T-cell (primary cell): ENCODE results near the gene TSGA10IP. TPM values are rescaled to one million over a fixed set of nuclear protein-coding genes. Genes with fewer than 3 reads are reported as not detected.

Experiments
- ATAC-seq, 4 experiments: fragments of 200-7000 bp in 3 of 4; fragments of 150-1000 bp in 1 of 4; cut with Tn5 transposase; replicated peaks in 1 of 4; 1 replicate in 3 of 4; 2 replicates in 1 of 4; pipeline ENCODE4 v1.10.0; 2021; ENCODE audit warnings: moderate library complexity in 3 of 4, mild to moderate bottlenecking in 2 of 4, moderate number of reproducible peaks in 1 of 4
- CTCF ChIA-PET, 2 donors: fragments of 300-600 bp; sonication (Branson Sonifier 250); formaldehyde crosslinking; loops; one replicate each; lab custom pipeline; 2022; ENCODE audit warnings: antibody characterized with exemption in 2 of 2; lab: Charles Lee
- POLR2A ChIA-PET, 2 donors: fragments of 300-600 bp; sonication (Branson Sonifier 250); formaldehyde crosslinking; loops; one replicate each; lab custom pipeline; 2022; ENCODE audit warnings: antibody characterized with exemption in 2 of 2; lab: Charles Lee
- DNase-seq, 35 experiments: peaks; one replicate each; pipeline versions ENCODE4 v3.0.0 to v3.0.0-alpha.2; 2013 to 2023
- H3K27ac ChIP-seq: one replicate; pipeline ENCODE4 v1.5.1; 2013; ENCODE audit warnings: low read length
- H3K27me3 ChIP-seq, 2 experiments: replicated peaks in 1 of 2; 1 replicate in 1 of 2; 2 replicates in 1 of 2; pipeline versions ENCODE4 v1.6.1 to v1.7.0; 2013; ENCODE audit warnings: low read length in 1 of 2, mixed read lengths in 1 of 2; ENCODE audit not compliant: control insufficient read depth in 2 of 2, insufficient read depth in 2 of 2; ENCODE audit errors: extremely low read depth in 1 of 2
- H3K36me3 ChIP-seq, 2 donors: 1 replicate in 1 of 2; 2 replicates in 1 of 2; pipeline versions ENCODE4 v1.6.1 to v1.7.0; 2013; ENCODE audit warnings: low read length in 1 of 2; ENCODE audit not compliant: control insufficient read depth in 2 of 2, insufficient read depth in 1 of 2; ENCODE audit errors: extremely low read depth in 1 of 2
- H3K4me1 ChIP-seq, 2 experiments: 1 replicate in 1 of 2; 2 replicates in 1 of 2; pipeline versions ENCODE4 v1.6.1 to v1.7.0; 2013; ENCODE audit warnings: low read length in 2 of 2, mixed read lengths in 1 of 2; ENCODE audit not compliant: insufficient read depth in 2 of 2, control insufficient read depth in 1 of 2; ENCODE audit errors: extremely low read depth in 1 of 2
- H3K4me3 ChIP-seq, 2 donors: 1 replicate in 1 of 2; 2 replicates in 1 of 2; pipeline versions ENCODE4 v1.5.1 to v1.7.0; 2013; ENCODE audit warnings: mild to moderate bottlenecking in 2 of 2, low read length in 1 of 2, moderate library complexity in 1 of 2; ENCODE audit not compliant: control insufficient read depth in 1 of 2; ENCODE audit errors: extremely low read depth in 1 of 2
- H3K9me3 ChIP-seq: 2 replicates; pipeline ENCODE4 v1.7.0; 2013
- H3K27ac Mint-ChIP-seq, 2 donors: one replicate each; pipeline ENCODE4 v1.8.0; 2020 to 2021; ENCODE audit warnings: mild to moderate bottlenecking in 2 of 2, mixed read lengths in 2 of 2
- H3K27me3 Mint-ChIP-seq, 2 donors: one replicate each; pipeline ENCODE4 v1.8.0; 2021 to 2022; ENCODE audit warnings: mixed read lengths in 2 of 2
- H3K36me3 Mint-ChIP-seq: one replicate; pipeline ENCODE4 v1.8.0; 2021; ENCODE audit warnings: mixed read lengths
- H3K4me1 Mint-ChIP-seq, 3 donors: one replicate each; pipeline ENCODE4 v1.8.0; 2020 to 2022; ENCODE audit warnings: mixed read lengths in 3 of 3, mild to moderate bottlenecking in 1 of 3
- H3K4me3 Mint-ChIP-seq, 3 donors: one replicate each; pipeline ENCODE4 v1.8.0; 2020 to 2022; ENCODE audit warnings: mild to moderate bottlenecking in 3 of 3, mixed read lengths in 3 of 3, moderate library complexity in 3 of 3
- H3K9me3 Mint-ChIP-seq, 3 donors: one replicate each; pipeline ENCODE4 v1.8.0; 2020 to 2022; ENCODE audit warnings: mixed read lengths in 3 of 3
- WGBS: methylation state at CpG from one replicate; pipeline ENCODE4 v1.1.5; 2013; ENCODE audit warnings: missing lambda C conversion rate; ENCODE audit not compliant: insufficient coverage; 5-methylcytosine and 5-hydroxymethylcytosine counted together
- total RNA-seq, 35 experiments: library from RNA in 6 of 35; stranded (reverse) in 6 of 35; fragments of 120-200 nt in 1 of 35; gene quantifications; one replicate each; pipeline versions ENCODE4 v1.2.1 to v1.2.4 and lab custom pipeline; 2013 to 2026

Gene TSGA10IP
- total RNA-seq, 5 donors from 2014 or later (not counting 1 experiment from before 2014, with no cell fraction given) = not detected

DNA sequence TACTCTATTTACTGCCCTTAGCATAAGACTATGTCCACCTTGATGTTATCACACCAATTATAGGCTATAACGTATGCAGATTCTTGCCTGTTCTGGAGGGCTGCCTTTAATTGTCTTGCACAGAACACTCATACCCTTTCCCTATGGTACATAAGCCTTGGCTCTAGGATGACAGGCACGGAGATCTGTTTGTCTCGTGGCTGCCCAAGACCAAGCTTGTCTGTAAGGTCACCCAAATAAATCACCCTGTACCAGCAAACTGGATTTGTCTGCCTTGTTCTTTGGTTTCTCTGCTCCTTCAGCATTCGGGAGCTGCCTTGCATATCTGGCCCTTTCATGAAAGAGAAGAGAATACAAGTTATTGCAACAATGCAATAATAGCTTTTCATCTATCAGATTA, 7.5 kb upstream of the TSGA10IP start:
- H3K36me3 Mint-ChIP-seq = no peaks in the 10 kb centered on the region
- DNase-seq (no peak), ATAC-seq (no peak)
- H3K27me3 ChIP-seq = peaks cover 0 to 13% of the 10 kb centered on the region in 2 experiments
- H3K4me1 ChIP-seq = peaks cover 0 to under 1% of the 10 kb centered on the region in 2 experiments
- H3K36me3 ChIP-seq = no peaks in the 10 kb centered on the region
- H3K4me3 ChIP-seq = no peak overlapping the region
- whole genome bisulfite sequencing = 55% methylated on average over 2 of the region's 4 CpGs
- no peaks in the 10 kb centered on the region for H3K9me3 ChIP-seq
- ChIA-PET CTCF (interaction anchor here in 1 of 2 donors (0.6 kb wide), 1 partner anchor 413 kb away, joined by 3 read pairs; the partner anchor contains the start of gene SCYL1), POLR2A (no interaction called here)
- no peak overlapping the region for H3K4me3 Mint-ChIP-seq
- H3K4me1 Mint-ChIP-seq = peaks cover 0 to 5% (median 0%) of the 10 kb centered on the region in 3 donors
- no peak overlapping the region for H3K27ac Mint-ChIP-seq
- no peak overlapping the region for H3K27ac ChIP-seq
- H3K9me3 Mint-ChIP-seq = no peaks in the 10 kb centered on the region
- no peaks in the 10 kb centered on the region for H3K27me3 Mint-ChIP-seq

DNA sequence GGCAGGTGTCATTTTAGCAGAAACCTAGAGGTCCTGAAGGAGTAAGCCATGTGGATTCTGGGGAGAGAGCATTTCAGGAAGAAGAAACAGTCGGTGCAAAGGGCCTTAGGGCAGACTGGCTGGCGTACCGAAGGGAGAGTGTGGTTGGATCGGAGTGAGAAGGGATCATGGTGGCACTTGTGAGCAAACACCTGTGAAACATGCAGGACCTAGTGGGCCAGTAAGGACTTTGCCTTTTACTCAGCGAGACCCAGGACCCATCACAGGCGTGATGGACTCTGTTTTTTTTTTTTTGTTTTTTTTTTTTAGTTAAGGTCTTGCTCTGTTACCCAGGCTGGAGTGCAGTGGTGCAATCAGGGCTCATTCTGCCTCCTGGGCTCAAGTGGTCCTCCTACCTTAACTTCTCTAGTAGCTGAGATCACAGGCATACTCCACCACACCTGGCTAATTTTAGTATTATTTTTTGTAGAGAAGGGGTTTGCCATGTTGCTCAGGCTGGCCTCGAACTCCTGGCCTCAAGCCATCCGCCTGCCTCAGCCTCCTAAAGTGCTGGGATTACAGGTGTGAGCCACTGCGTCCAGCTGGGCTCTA, 3.5 kb upstream of the TSGA10IP start:
- no peak overlapping the region for H3K27ac ChIP-seq
- no peaks in the 10 kb centered on the region for H3K9me3 Mint-ChIP-seq
- H3K27me3 ChIP-seq = peaks cover 0 to 13% of the 10 kb centered on the region in 2 experiments
- no peaks in the 10 kb centered on the region for H3K9me3 ChIP-seq
- DNase-seq = no peak
- 86% methylated on average over 9 of the region's 9 CpGs for WGBS
- no peak overlapping the region for H3K4me3 Mint-ChIP-seq
- peaks cover 0 to 5% (median 0%) of the 10 kb centered on the region in 3 donors for H3K4me1 Mint-ChIP-seq
- no peaks in the 10 kb centered on the region for H3K36me3 Mint-ChIP-seq
- no peak for ATAC-seq
- no peak overlapping the region for H3K27ac Mint-ChIP-seq
- no peak overlapping the region for H3K4me3 ChIP-seq
- ChIA-PET CTCF (no interaction called here), POLR2A (no interaction called here)
- no peaks in the 10 kb centered on the region for H3K4me1 ChIP-seq
- no peaks in the 10 kb centered on the region for H3K36me3 ChIP-seq
- H3K27me3 Mint-ChIP-seq = no peaks in the 10 kb centered on the region

DNA sequence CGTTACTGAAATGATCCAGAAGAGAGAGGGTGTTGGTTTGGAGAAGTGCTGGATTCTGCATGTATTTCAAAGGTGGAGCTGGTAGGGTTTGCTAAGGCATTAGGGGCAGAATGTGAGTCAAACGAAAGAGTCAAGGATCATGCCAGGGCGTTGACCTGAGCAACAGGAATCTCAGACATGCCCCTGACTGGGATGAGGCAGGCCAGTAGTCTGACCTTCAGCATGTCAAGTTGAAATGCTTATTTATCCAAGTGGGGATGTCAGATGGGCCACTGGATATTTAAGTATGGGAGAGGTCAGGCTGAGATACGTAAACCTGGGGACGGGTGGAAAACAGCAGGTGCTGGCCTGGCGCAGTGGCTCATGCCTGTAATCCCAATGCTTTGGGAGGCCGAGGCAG, 2.7 kb upstream of the TSGA10IP start:
- CTCF ChIA-PET = no interaction called here
- H3K9me3 ChIP-seq = no peaks in the 10 kb centered on the region
- no peak overlapping the region for H3K27ac Mint-ChIP-seq

DNA sequence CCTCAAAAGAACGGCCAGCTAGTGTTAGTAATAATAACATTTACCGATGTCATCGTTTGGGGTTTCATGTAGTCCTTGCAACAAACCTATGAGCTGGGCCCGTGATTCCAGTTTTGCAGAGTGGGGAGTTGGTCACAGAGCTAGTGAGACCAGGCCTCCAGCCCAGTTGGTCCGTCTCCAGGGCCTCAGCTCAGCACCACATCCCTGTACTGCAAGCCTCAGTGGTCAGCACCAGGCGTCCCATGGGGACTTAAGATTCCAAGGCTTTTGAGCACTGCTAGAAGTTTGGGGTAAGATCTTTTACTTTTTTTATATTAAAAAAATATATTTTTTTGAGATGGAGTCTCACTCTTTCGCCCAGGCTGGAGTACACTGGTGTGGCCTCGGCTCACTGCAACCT, 1.1 kb upstream of the TSGA10IP start:
- Mint-ChIP-seq H3K4me1 (peaks cover 0 to 5% (median 0%) of the 10 kb centered on the region in 3 donors), H3K9me3 (no peaks in the 10 kb centered on the region), H3K4me3 (no peak overlapping the region), H3K27ac (no peak overlapping the region), H3K36me3 (no peaks in the 10 kb centered on the region), H3K27me3 (no peaks in the 10 kb centered on the region)
- WGBS = 92% methylated on average over 5 of the region's 8 CpGs
- Histone ChIP-seq H3K4me1 (no peaks in the 10 kb centered on the region), H3K27ac (no peak overlapping the region), H3K4me3 (no peak overlapping the region), H3K9me3 (no peaks in the 10 kb centered on the region), H3K27me3 (peaks cover 0 to 10% of the 10 kb centered on the region in 2 experiments), H3K36me3 (no peaks in the 10 kb centered on the region)
- CTCF ChIA-PET = no interaction called here
- POLR2A ChIA-PET = no interaction called here
- no peak for DNase-seq
- no peak for ATAC-seq

More for the DNA sequence above, 2.7 kb upstream of the TSGA10IP start:
- Mint-ChIP-seq H3K36me3 (no peaks in the 10 kb centered on the region), H3K9me3 (no peaks in the 10 kb centered on the region), H3K4me1 (peaks cover 0 to 5% (median 0%) of the 10 kb centered on the region in 3 donors), H3K27me3 (no peaks in the 10 kb centered on the region), H3K4me3 (no peak overlapping the region)
- H3K4me1 ChIP-seq = no peaks in the 10 kb centered on the region
- 94% methylated on average over 6 of the region's 7 CpGs for WGBS
- ATAC-seq (no peak), DNase-seq (no peak)
- H3K4me3 ChIP-seq = no peak overlapping the region
- peaks cover 0 to 16% of the 10 kb centered on the region in 2 experiments for H3K27me3 ChIP-seq
- H3K27ac ChIP-seq = no peak overlapping the region
- no peaks in the 10 kb centered on the region for H3K36me3 ChIP-seq
- POLR2A ChIA-PET = no interaction called here

DNA sequence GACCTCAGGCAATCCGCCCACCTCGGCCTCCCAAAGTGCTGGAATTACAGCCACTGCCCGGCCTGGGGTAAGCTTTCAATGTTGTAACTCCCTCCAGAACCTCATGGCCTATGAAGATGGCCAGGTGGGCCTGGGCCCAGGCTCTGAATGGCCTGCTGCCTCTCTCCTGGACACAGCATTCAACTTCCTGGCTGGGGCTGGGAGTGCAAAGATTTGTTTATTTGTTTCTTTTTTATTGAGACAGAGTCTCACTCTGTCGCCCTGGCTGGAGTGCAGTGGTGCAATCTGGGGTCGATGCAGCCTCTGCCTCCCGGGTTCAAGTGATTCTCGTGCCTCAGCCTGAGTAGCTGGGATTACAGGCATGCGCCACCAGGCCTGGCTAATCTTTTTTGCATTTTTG, 513 bp upstream of the TSGA10IP start:
- ChIA-PET POLR2A (no interaction called here), CTCF (no interaction called here)
- Mint-ChIP-seq H3K9me3 (no peaks in the 10 kb centered on the region), H3K36me3 (no peaks in the 10 kb centered on the region), H3K4me3 (no peak overlapping the region), H3K27ac (no peak overlapping the region), H3K27me3 (no peaks in the 10 kb centered on the region), H3K4me1 (peaks cover 0 to 5% (median 0%) of the 10 kb centered on the region in 3 donors)
- Histone ChIP-seq H3K27ac (no peak overlapping the region), H3K9me3 (no peaks in the 10 kb centered on the region), H3K36me3 (no peaks in the 10 kb centered on the region), H3K27me3 (peaks cover 0 to 7% of the 10 kb centered on the region in 2 experiments), H3K4me1 (no peaks in the 10 kb centered on the region), H3K4me3 (no peak overlapping the region)
- ATAC-seq = no peak
- 91% methylated on average over 4 of the region's 8 CpGs for WGBS
- no peak for DNase-seq

DNA sequence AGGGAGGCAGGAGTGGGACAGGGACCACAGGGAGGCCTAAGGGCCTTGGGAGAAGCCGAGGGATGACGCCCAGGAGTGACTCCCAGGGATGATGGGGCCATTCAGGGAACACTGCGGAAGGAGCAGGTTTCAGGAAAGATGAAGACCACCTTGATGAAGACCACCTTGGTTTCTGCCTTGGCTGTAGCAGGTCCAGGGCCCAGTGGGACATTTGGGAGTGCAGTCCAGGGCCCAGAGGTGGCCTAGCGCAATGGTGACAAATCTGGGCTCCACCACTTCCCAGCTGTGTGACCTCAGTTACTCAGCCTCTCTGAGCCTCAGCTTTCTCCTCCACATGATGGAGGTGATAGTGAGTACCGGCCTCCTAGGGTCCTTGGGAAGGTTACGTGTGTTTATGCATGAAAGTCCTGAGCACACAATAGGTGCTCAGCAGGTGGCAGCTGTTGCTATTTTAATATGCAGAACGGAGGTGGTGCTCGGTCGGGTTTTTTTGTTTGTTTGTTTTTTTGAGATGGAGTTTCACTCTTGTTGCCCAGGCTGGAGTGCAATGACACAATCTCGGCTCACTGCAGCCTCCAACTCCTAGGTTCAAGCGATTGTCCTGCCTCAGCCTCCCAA, 770 bp downstream of the TSGA10IP start:
- no peak for ATAC-seq
- H3K4me3 ChIP-seq = no peak overlapping the region
- H3K9me3 Mint-ChIP-seq = no peaks in the 10 kb centered on the region
- no peak overlapping the region for H3K27ac ChIP-seq
- ChIA-PET CTCF (no interaction called here), POLR2A (no interaction called here)
- 97% methylated on average over 5 of the region's 11 CpGs for WGBS
- H3K27ac Mint-ChIP-seq = no peak overlapping the region
- no peaks in the 10 kb centered on the region for H3K36me3 ChIP-seq
- H3K27me3 Mint-ChIP-seq = no peaks in the 10 kb centered on the region
- DNase-seq = no peak
- H3K4me1 ChIP-seq = no peaks in the 10 kb centered on the region
- peaks cover 0 to 5% (median 0%) of the 10 kb centered on the region in 3 donors for H3K4me1 Mint-ChIP-seq
- no peaks in the 10 kb centered on the region for H3K36me3 Mint-ChIP-seq
- H3K4me3 Mint-ChIP-seq = no peak overlapping the region
- peaks cover 0 to 3% of the 10 kb centered on the region in 2 experiments for H3K27me3 ChIP-seq
- no peaks in the 10 kb centered on the region for H3K9me3 ChIP-seq
